HG03442 (cell line): ENCODE data around the gene OTOG.

ENCODE experiments used
- ATAC-seq: cut with Tn5 transposase; IDR thresholded peaks from one replicate; pipeline ENCODE4 v1.9.1; 2021; ENCODE audit warnings: mild to moderate bottlenecking, moderate library complexity; ENCODE audit not compliant: unreplicated experiment

Gene OTOG

GRCh38 chr11:17535488-17535887 is 11.6 kb upstream of the OTOG start:
- no peak for ATAC-seq

- ATAC-seq, result no peak
Measured at GRCh38 chr11:17537261-17537660, 9.8 kb upstream of the OTOG start.

DNA sequence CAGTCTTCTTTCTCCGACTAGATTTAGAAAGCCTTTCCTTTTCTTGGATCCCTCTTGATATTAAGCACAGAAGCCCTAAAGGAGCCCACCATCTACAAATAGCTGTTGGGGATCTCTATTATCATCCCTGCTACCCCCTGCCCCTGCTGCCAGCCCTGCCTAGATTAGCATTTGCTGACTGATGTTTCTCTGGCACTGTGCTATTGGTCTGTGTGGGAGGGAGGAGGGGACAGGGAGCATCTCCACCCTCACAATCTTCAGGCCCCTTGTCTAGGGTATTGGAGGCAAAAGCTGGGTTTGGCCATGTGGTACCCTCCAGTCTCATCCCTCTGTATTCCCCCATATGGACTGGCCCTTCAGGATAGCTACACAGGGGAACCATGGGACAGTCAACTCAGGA is 9.0 kb upstream of the OTOG start:
- ATAC-seq, result no peak

DNA sequence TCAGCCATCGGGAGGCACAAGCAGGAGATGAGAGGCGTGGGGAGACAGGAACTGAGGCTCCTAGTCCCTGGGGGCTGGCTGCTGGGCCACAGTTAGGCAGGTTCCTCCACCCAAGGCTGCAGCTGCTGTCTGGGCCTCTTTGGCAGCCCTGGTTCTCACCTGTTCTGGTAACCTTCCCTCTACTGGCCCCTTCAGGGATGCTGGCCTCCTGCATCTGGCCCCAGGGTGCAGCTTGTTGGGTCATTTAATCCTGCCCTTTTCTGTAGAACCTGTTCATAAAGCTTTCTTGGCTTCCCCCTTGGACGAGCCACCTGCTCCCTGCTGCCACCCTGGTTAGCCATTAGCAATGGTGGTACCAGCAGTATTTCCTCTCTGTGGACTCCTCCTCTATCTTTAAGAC is 8.3 kb upstream of the OTOG start:
- no peak for ATAC-seq

DNA sequence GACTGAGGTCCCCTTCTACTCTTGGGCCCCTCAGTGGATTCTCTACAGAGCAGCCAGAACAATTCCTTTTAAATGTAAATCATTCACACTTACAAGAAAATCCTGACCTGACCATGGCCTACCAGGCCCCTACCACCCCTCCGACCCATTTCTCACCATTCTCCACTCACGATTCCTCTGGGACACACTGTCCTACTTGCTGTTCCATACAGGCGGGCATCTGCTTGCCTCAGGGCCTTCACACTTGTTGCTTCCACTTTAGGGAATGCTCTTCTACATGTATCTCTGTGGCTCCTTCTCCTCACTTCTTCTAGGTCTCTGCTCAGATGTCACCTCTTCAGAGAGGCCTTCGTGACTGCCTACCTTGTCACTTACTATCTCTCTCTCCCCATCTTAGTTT is 6.3 kb upstream of the OTOG start:
- no peak for ATAC-seq

DNA sequence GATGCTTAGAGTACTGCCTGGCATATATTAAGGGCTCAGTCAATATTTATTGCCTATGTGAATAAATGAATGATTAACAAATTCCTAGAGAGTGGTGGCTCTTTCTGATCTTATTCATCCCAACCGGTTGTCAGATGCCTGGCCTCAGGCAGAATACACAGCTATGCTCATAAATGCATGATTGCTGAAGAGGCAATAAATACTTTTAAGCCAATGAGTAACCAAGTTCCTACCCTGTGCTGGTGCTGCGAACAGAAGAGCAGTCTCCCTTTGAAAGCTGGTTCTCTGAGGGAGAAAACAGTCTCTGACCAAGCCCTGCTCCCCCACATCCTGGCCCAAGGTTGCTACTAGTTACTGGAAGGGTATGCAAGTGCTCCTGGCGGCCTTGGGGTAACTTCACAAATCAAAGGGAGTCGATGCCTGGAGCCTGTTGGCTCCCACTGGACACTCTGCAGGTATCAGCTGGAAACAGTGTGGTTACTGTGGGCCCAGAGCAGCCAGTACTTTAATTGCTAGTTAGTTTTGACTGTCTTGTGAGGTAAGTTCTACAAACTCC is 5.7 kb upstream of the OTOG start:
- ATAC-seq, result no peak

- ATAC-seq, result no peak
Measured at GRCh38 chr11:17542249-17542648, 4.8 kb upstream of the OTOG start.

GRCh38 chr11:17543041-17543440 is 4.0 kb upstream of the OTOG start:
- ATAC-seq, result no peak

DNA sequence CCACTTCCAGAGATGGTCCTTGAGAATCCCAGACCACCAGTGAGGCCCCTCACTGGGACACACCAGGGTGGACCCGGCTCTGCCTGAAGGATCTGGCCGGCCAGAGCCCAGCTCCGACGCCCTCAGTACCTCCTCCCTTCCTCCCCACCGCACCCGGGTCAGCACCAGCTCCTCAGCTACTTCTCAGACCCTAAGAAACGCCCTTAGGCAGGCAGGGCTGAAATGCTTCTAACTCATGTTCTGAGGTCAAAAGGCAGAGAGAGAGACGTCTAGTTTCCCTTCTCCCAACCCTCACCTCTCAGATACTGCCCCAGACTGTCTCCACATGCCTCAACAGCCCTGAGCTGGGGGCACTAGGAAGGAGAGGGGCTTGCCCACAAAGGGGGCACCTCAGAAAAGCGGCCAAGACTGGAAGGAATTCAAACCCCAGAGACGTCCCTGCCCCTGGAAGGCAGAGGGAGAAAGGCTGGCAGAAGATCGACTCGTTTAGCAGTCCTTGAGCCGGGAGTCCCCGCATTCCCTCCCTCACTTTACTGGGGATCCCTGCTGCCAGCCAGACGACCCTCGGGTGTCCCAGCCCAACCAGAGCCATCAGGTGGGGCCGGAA is 3.4 kb upstream of the OTOG start:
- ATAC-seq, result no peak

DNA sequence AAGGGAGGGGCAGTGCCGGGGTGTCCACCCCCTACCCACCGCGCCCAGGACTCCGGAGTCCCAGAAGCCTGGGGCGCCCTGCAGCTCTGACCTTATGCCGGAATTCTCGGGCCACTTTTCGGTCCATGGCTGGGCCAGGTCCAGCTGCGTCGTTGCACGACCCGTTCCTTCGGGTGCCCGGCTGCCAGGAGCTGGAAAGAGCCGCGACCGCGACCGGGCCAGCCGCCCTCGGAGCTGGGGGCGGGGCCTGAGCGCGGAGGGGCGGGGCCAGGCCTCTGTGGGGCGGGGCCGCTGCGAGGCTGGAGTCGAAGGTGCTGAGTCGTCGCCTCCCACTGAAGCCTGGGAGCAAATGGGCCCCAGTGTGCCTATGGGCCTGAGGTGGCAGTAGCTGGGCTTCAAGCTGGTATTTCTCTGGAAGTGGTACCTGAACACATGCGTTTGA is 2.9 kb upstream of the OTOG start, which contains the start of gene USH1C:
USH1C (minus strand) TSS at position 236 of the 442 bp plus-strand sequence; CDS start at position 127, 109 bp downstream.
- ATAC-seq, result no peak

GRCh38 chr11:17546240-17546639 is 819 bp upstream of the OTOG start:
- no peak for ATAC-seq

DNA sequence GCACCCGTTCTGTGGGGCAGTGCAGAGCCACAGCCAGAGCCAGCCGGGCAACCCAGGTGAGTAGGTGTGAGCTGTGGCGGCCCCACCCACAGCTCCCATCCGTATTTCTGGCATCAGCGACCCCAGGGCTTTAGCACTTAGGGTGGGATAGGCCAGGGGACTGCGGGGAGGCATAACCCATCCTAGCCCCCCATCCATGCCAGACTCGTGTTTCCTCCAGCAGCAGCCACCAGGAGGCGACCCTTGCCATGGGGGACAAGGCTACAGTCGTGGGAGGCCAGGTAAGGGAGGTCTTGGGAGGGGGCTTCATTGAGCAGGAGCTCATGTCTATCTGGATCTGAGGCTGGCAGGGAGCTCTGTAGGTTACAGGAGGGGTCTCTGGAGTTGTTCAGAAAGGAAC is 873 bp downstream of the OTOG start:
- no peak for ATAC-seq

DNA sequence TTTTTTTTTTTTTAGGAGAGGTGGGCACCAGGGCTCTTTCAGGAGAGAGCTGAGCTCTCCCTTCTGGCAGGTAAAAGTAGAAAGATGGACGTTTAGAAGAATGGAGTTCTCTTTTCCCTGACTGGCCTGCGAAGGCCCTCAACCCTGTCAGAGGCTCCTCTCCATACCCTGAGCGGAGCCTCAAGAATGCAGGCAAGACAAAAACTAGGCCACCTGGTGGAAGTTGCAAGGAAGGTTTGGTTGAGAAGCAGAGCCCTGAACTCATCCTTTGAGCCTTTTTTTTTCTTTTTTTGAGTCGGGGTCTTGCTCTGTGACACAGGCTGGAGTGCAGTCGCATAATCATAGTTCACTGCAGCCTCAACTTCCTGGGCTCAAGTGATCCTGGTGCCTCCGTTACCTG is 1.4 kb downstream of the OTOG start:
- no peak for ATAC-seq

- ATAC-seq, result no peak
Measured at GRCh38 chr11:17550450-17551346, 3.6 kb downstream of the OTOG start.

DNA sequence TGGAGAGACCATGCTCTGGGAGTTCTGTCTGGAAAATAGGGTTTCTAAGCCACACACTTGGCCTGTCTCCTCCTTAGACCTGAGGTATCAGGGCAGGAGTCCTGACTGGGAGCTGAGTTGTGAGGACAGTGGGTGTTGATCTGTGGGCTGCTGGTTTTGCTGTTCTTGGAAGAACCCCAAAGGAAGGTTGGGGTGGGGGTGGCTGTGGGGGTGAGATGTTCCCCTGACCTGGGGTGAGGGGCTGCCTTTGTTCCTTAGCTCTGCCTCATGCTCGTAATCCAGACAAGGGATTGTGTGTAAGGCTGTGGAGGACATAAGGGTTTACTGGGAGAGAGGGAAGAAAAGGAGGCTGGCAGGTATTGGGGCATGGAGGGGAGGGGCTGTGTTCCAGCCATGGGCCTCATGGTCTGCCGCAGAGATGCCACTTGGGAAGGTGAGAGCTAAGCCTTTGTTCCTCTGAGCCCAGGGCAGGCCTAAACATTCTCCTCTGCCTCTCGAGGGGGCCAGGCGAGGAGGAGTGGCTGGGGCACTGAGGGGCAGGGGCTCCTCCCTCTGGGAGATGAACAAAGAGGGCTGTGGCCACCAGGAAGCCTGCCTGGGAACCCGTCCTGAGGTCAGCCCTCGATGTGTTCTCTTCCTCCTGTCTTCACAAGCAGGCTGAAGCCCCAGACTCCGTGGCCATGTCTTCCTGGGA is 4.4 kb downstream of the OTOG start:
- ATAC-seq, result no peak

DNA sequence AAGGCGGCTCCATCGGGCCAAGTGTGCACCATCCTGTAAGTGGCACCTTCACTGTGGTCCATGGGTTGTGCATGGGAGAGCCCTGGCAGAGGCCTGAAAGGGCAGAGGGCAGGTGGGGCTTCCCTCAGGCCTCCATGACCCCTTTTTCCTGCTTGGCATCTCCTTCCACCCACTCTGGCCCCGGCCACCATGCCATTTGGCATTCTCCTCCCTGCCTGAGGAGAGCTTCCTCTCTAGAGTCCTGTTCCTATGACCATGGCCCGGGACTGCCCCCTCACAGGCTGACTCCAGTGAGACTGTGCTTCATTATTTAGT is 4.9 kb downstream of the OTOG start:
- no peak for ATAC-seq

DNA sequence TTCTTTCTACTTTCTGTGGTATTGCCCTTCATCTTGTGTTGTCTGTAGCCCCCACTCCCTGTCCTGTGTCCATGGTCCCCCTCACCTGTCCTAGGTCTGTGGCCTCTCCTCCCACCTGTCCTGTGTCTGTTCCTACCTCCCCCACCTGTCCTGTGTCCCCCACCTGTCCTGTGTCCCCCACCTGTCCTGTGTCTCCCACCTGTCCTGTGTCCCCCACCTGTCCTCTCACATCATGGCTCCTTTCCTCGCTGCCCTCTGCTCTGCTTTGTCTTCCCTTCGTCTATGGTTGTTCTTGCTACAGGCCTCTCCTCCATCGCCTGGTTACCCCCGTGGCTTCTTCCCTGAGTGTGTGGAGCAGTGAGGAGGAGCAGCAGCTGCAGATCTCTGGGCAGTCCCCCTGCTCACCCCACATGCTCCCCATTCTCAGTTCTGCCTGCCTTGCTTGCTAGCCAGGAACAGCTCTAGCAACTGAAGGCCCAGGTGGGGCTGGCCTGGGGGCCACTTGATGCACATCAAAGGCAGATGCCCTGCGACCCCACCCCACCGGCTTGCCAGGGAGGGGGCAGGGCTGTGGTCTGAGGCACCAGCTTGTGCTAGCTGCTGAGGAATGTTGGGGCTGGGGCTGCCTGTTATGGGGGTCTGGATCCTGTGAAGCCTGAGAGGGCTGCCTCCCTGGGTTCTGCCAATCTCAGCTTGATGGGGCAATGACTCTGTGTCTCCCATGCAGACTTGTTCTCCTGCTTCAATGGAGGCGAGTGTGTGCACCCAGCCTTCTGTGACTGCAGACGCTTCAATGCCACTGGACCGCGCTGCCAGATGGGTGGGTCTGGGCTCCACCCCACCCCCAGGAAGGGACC is 5.6 kb downstream of the OTOG start:
- no peak for ATAC-seq

GRCh38 chr11:17553249-17553546 is 6.1 kb downstream of the OTOG start:
- no peak for ATAC-seq

DNA sequence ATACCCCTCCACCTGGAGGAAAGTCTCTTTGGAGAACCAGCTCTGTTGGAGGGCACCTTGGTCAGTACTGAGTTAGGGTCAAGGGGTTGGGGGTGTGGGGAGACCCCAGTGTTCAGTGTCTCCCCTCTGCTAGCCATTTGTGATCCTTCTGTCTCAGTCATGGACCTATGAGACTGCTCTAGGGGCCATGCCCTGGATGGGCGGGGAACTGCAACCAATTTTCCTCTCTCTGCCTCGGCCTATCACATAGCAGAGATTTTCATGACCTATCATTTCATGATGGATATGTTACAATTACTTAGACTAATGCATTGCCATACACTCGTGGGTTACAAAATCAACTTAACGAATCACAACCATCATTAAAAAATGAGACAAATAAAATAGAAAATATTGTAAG is 7.4 kb downstream of the OTOG start:
- no peak for ATAC-seq

- no peak for ATAC-seq
Measured at GRCh38 chr11:17556999-17557398, 9.9 kb downstream of the OTOG start.
